Activated T-cell treated with anti-CD3 and anti-CD28 coated beads, Interleukin-2, amount 50 U/mL, for 72 hours (primary cell): ENCODE results near the gene GNAO1. TPM values are rescaled to one million over a fixed set of nuclear protein-coding genes. Genes with fewer than 3 reads are reported as not detected.

Source experiments
- ATAC-seq, 2 donors: fragments of 150-1000 bp; cut with Tn5 transposase; replicated peaks in 1 of 2; 2 replicates each; pipeline ENCODE4 v1.10.0; 2021; ENCODE audit warnings: moderate library complexity in 2 of 2, mild to moderate bottlenecking in 1 of 2
- DNase-seq, 2 donors: peaks; one replicate each; pipeline ENCODE4 v3.0.0; 2021 to 2022; ENCODE audit warnings: mixed read lengths in 1 of 2
- H3K27ac Mint-ChIP-seq: one replicate; pipeline ENCODE4 v1.8.0; 2022; ENCODE audit warnings: mild to moderate bottlenecking, moderate library complexity, mixed read lengths
- H3K27me3 Mint-ChIP-seq: one replicate; pipeline ENCODE4 v1.8.0; 2022; ENCODE audit warnings: low read depth, mixed read lengths
- H3K36me3 Mint-ChIP-seq, 2 donors: one replicate each; pipeline ENCODE4 v1.8.0; 2022; ENCODE audit warnings: mixed read lengths in 2 of 2, mild to moderate bottlenecking in 1 of 2; ENCODE audit not compliant: insufficient read depth in 2 of 2
- H3K4me1 Mint-ChIP-seq: one replicate; pipeline ENCODE4 v1.8.0; 2022; ENCODE audit warnings: low read depth, mixed read lengths
- H3K4me3 Mint-ChIP-seq, 2 donors: one replicate each; pipeline ENCODE4 v1.8.0; 2022; ENCODE audit warnings: mild to moderate bottlenecking in 2 of 2, mixed read lengths in 2 of 2, moderate library complexity in 2 of 2
- H3K9me3 Mint-ChIP-seq, 2 donors: one replicate each; pipeline ENCODE4 v1.8.0; 2022; ENCODE audit warnings: mixed read lengths in 2 of 2
- total RNA-seq, 2 donors: library from RNA; stranded (reverse); gene quantifications; one replicate each; pipeline ENCODE4 v1.2.3, GENCODE V29; 2022

The GNAO1 gene
- total RNA-seq, 2 donors from 2014 or later = 12.2 to 21.0 TPM

GRCh38 chr16:56257239-56257638 is 66.0 kb downstream of the GNAO1 start:
- Mint-ChIP-seq H3K27me3 (peaks cover 5% of the 10 kb centered on the region), H3K4me1 (peaks cover 11% of the 10 kb centered on the region), H3K9me3 (no peaks in the 10 kb centered on the region), H3K4me3 (no peak overlapping the region), H3K36me3 (no peaks in the 10 kb centered on the region), H3K27ac (no peak overlapping the region)
- DNase-seq (no peak), ATAC-seq (no peak)

- Mint-ChIP-seq H3K9me3 (no peaks in the 10 kb centered on the region), H3K4me1 (peaks cover 16% of the 10 kb centered on the region), H3K27ac (no peak overlapping the region), H3K27me3 (peaks cover 5% of the 10 kb centered on the region), H3K4me3 (no peak overlapping the region), H3K36me3 (no peaks in the 10 kb centered on the region)
- ATAC-seq = no peak
- DNase-seq = no peak
These were observed 66.5 kb downstream of the GNAO1 start for GRCh38 chr16:56257666-56258342.

- Mint-ChIP-seq H3K4me3 (no peak overlapping the region), H3K36me3 (no peaks in the 10 kb centered on the region), H3K27me3 (peaks cover 5% of the 10 kb centered on the region), H3K27ac (no peak overlapping the region), H3K4me1 (peaks cover 26% of the 10 kb centered on the region), H3K9me3 (no peaks in the 10 kb centered on the region)
- no peak for ATAC-seq
- DNase-seq = no peak
These were observed 67.5 kb downstream of the GNAO1 start for GRCh38 chr16:56258508-56259424.

GRCh38 chr16:56259425-56259779 is 68.1 kb downstream of the GNAO1 start:
- Mint-ChIP-seq H3K27me3 (peaks cover 5% of the 10 kb centered on the region), H3K27ac (no peak overlapping the region), H3K36me3 (no peaks in the 10 kb centered on the region), H3K4me1 (peaks cover 27% of the 10 kb centered on the region), H3K4me3 (no peak overlapping the region), H3K9me3 (no peaks in the 10 kb centered on the region)
- no peak for DNase-seq
- no peak for ATAC-seq

- no peak for ATAC-seq
- H3K36me3 Mint-ChIP-seq = no peaks in the 10 kb centered on the region
- peaks cover 27% of the 10 kb centered on the region for H3K4me1 Mint-ChIP-seq
- no peaks in the 10 kb centered on the region for H3K9me3 Mint-ChIP-seq
- H3K4me3 Mint-ChIP-seq = no peak overlapping the region
- no peak for DNase-seq
- no peak overlapping the region for H3K27ac Mint-ChIP-seq
- peaks cover 5% of the 10 kb centered on the region for H3K27me3 Mint-ChIP-seq
These were observed 69.3 kb downstream of the GNAO1 start for GRCh38 chr16:56260378-56261160.

GRCh38 chr16:56261656-56262055 is 70.4 kb downstream of the GNAO1 start:
- H3K4me1 Mint-ChIP-seq = peaks cover 27% of the 10 kb centered on the region
- no peaks in the 10 kb centered on the region for H3K36me3 Mint-ChIP-seq

GRCh38 chr16:56262148-56262547 is 70.9 kb downstream of the GNAO1 start:
- peak overlapping the region in 1 of 2 donors; percentile 56 for H3K4me3 Mint-ChIP-seq
- no peaks in the 10 kb centered on the region for H3K27me3 Mint-ChIP-seq
- DNase-seq (peak; percentile 23 to 27), ATAC-seq (peak; percentile 65 to 69)
- peak overlapping the region; percentile 6 for H3K27ac Mint-ChIP-seq
- no peaks in the 10 kb centered on the region for H3K9me3 Mint-ChIP-seq
- H3K4me1 Mint-ChIP-seq = peaks cover 27% of the 10 kb centered on the region
- no peaks in the 10 kb centered on the region for H3K36me3 Mint-ChIP-seq

More at GRCh38 chr16:56261656-56262055, 70.4 kb downstream of the GNAO1 start:
- Mint-ChIP-seq H3K9me3 (no peaks in the 10 kb centered on the region), H3K27me3 (peaks cover 2% of the 10 kb centered on the region), H3K4me3 (no peak overlapping the region), H3K27ac (no peak overlapping the region)
- DNase-seq (no peak), ATAC-seq (peak in 1 of 2 donors; percentile 24)

- no peak for DNase-seq
- Mint-ChIP-seq H3K27ac (peak overlapping the region; percentile 6), H3K4me1 (peaks cover 27% of the 10 kb centered on the region), H3K9me3 (no peaks in the 10 kb centered on the region), H3K27me3 (no peaks in the 10 kb centered on the region), H3K4me3 (peak overlapping the region in 1 of 2 donors; percentile 56), H3K36me3 (no peaks in the 10 kb centered on the region)
- no peak for ATAC-seq
These were observed 71.4 kb downstream of the GNAO1 start for GRCh38 chr16:56262551-56263245.

GRCh38 chr16:56263711-56264608 is 72.7 kb downstream of the GNAO1 start:
- Mint-ChIP-seq H3K4me3 (no peak overlapping the region), H3K27ac (peak overlapping the region; percentile 72), H3K9me3 (no peaks in the 10 kb centered on the region), H3K4me1 (peaks cover 27% of the 10 kb centered on the region), H3K27me3 (no peaks in the 10 kb centered on the region), H3K36me3 (no peaks in the 10 kb centered on the region)
- ATAC-seq (peak; percentile 31 to 66), DNase-seq (peak in 1 of 2 donors; percentile 7)

- ATAC-seq = no peak
- Mint-ChIP-seq H3K27me3 (no peaks in the 10 kb centered on the region), H3K4me1 (peaks cover 27% of the 10 kb centered on the region), H3K36me3 (no peaks in the 10 kb centered on the region), H3K9me3 (no peaks in the 10 kb centered on the region), H3K27ac (no peak overlapping the region), H3K4me3 (no peak overlapping the region)
- DNase-seq = no peak
These were observed 73.3 kb downstream of the GNAO1 start for GRCh38 chr16:56264609-56264972.

- DNase-seq (no peak), ATAC-seq (no peak)
- Mint-ChIP-seq H3K4me1 (peaks cover 27% of the 10 kb centered on the region), H3K9me3 (no peaks in the 10 kb centered on the region), H3K27ac (no peak overlapping the region), H3K36me3 (no peaks in the 10 kb centered on the region), H3K27me3 (no peaks in the 10 kb centered on the region), H3K4me3 (no peak overlapping the region)
These were observed 73.9 kb downstream of the GNAO1 start for GRCh38 chr16:56265184-56265583.

GRCh38 chr16:56265746-56266145 is 74.5 kb downstream of the GNAO1 start:
- H3K27ac Mint-ChIP-seq = no peak overlapping the region
- H3K9me3 Mint-ChIP-seq = no peaks in the 10 kb centered on the region
- peaks cover 27% of the 10 kb centered on the region for H3K4me1 Mint-ChIP-seq
- DNase-seq = no peak
- no peaks in the 10 kb centered on the region for H3K36me3 Mint-ChIP-seq
- ATAC-seq = no peak
- no peaks in the 10 kb centered on the region for H3K27me3 Mint-ChIP-seq
- no peak overlapping the region for H3K4me3 Mint-ChIP-seq
